Measurements from ENCODE around the gene SYNGR3. TPM values are rescaled to one million over a fixed set of nuclear protein-coding genes. Genes with fewer than 3 reads are reported as not detected.
A peak's percentile ranks its signal among the peaks of the same experiment; 100 is the strongest.
"Not testable (repeated sequence)": the region's sequence is repeated elsewhere in the genome, so short reads cannot be mapped to it uniquely, and the experiment has no call there.

The SYNGR3 gene
- total RNA-seq, 1 experiment from 2014 or later, result 11.9 TPM

GRCh38 chr16:1958143-1958491, 31.7 kb upstream of the SYNGR3 start:
- not testable (repeated sequence) for H2BK120ac ChIP-seq (ENCODE audit: low read depth, low read length, poor library complexity, severe bottlenecking); H3K79me1 ChIP-seq (ENCODE audit: insufficient read depth, low read depth, low read length, poor library complexity, severe bottlenecking); H2AK5ac ChIP-seq (ENCODE audit: insufficient read length, low read length); H3K27ac Mint-ChIP-seq; H3K56ac ChIP-seq (ENCODE audit: insufficient read length, low read depth, low read length); H3K23me2 ChIP-seq (ENCODE audit: insufficient read length, low read depth, low read length, poor library complexity, severe bottlenecking); H3T11ph ChIP-seq (ENCODE audit: low read length); H2BK15ac ChIP-seq (ENCODE audit: low read depth, low read length); H3K9me3 Mint-ChIP-seq; H4K5ac ChIP-seq (ENCODE audit: insufficient read length, low read depth, low read length); H4K20me1 ChIP-seq (ENCODE audit: control insufficient read depth, insufficient read depth, insufficient read length); H3K79me2 ChIP-seq (ENCODE audit: insufficient read depth, low read length); H2AFZ ChIP-seq (ENCODE audit: low read length); H3K18ac ChIP-seq (ENCODE audit: insufficient read length, low read depth, low read length); H3K9me3 ChIP-seq (ENCODE audit: control insufficient read depth, low read depth, low read length); H2BK12ac ChIP-seq (ENCODE audit: insufficient read length, low read depth, low read length); H3K4me2 ChIP-seq (ENCODE audit: insufficient read depth, insufficient read length, low read length); H3K9ac ChIP-seq (ENCODE audit: extremely low read depth, insufficient read length, low read length); H3K23ac ChIP-seq (ENCODE audit: insufficient read length, low read depth, low read length); H3K27ac ChIP-seq (ENCODE audit: insufficient read length, low read depth, low read length); H2BK20ac ChIP-seq (ENCODE audit: low read depth, low read length, poor library complexity, severe bottlenecking); H3K14ac ChIP-seq (ENCODE audit: insufficient read depth, low read length); H3K27me3 ChIP-seq (ENCODE audit: insufficient read depth, low read length); H4K91ac ChIP-seq (ENCODE audit: insufficient read length, low read depth, low read length); H3K4me1 ChIP-seq (ENCODE audit: insufficient read depth, low read length); H4K8ac ChIP-seq (replicated peaks; ENCODE audit: insufficient read length, low read depth, low read length); H3K4me3 Mint-ChIP-seq; H3K4ac ChIP-seq (ENCODE audit: low read depth, low read length); H2BK5ac ChIP-seq (ENCODE audit: insufficient read length, low read length)
- Mint-ChIP-seq H3K27me3 (ENCODE audit: low read depth) (peaks cover 24% of the 10 kb centered on the region), H3K4me1 (peaks cover 22 to 31% of the 10 kb centered on the region in 2 experiments), H3K36me3 (ENCODE audit: insufficient read depth in 1 of 3, low read depth in 3 of 3) (peaks cover 16 to 25% (median 21%) of the 10 kb centered on the region in 3 experiments)
- DNase-seq, result peak; percentile 43
- WGBS (ENCODE audit: extremely low coverage, insufficient read length, low lambda C conversion rate), result no CpG with 5 or more reads among the region's 30 CpGs
